ENCODE measurements around the gene PRKD2.

- TF ChIP-seq CTCF (conservative IDR thresholded peaks at IDR 0.05) (no peak), EZH2 (IDR thresholded peaks at IDR 0.05; ENCODE audit: low read depth) (no peak)
Measured at GRCh38 chr19:46713781-46714443, 3.0 kb downstream of the PRKD2 start.
